Thyroid gland (tissue), 4 donors: ENCODE results near the gene TREH. TPM values are rescaled to one million over a fixed set of nuclear protein-coding genes. Genes with fewer than 3 reads are reported as not detected.
A peak's percentile ranks its signal among the peaks of the same experiment; 100 is the strongest.
"Not testable (repeated sequence)": the region's sequence is repeated elsewhere in the genome, so short reads cannot be mapped to it uniquely, and the experiment has no call there.

Experiments used
- DNase-seq, 2 donors: peaks; one replicate each; pipeline ENCODE4 v3.0.0-alpha.2; 2019
- H3K27ac ChIP-seq, 3 donors: fragments of 200-600 bp; sonication (generic); 1 replicate in 2 of 3; 2 replicates in 1 of 3; pipeline ENCODE4 v1.5.1; 2016 to 2019; ENCODE audit warnings: mild to moderate bottlenecking in 1 of 3, moderate library complexity in 1 of 3
- H3K27me3 ChIP-seq: fragments of 200-600 bp; sonication (generic); one replicate; pipeline ENCODE4 v1.5.1; 2019
- H3K36me3 ChIP-seq, 2 donors: fragments of 200-600 bp; sonication (generic); one replicate each; pipeline ENCODE4 v1.5.1; 2016 to 2019
- H3K4me1 ChIP-seq, 2 donors: fragments of 200-600 bp; sonication (generic); one replicate each; pipeline ENCODE4 v1.5.1; 2017 to 2019
- H3K4me3 ChIP-seq, 3 donors: fragments of 200-600 bp; sonication (generic); replicated peaks in 1 of 3; 1 replicate in 2 of 3; 2 replicates in 1 of 3; pipeline ENCODE4 v1.5.1; 2016; ENCODE audit warnings: mild to moderate bottlenecking in 1 of 3
- H3K9me3 ChIP-seq: fragments of 200-600 bp; sonication (generic); one replicate; pipeline ENCODE4 v1.5.1; 2017
- POLR2A ChIP-seq, 2 donors: fragments of 450-650 bp; IDR thresholded peaks; one replicate each; pipeline ENCODE4 v1.6.1; 2017; ENCODE audit warnings: antibody characterized with exemption in 2 of 2, mild to moderate bottlenecking in 2 of 2, moderate library complexity in 1 of 2
- WGBS, 2 donors: methylation state at CpG; one replicate each; pipeline ENCODE4 v1.1.5; 2017; 5-methylcytosine and 5-hydroxymethylcytosine counted together
- intact Hi-C: fragments of 100-400 bp; cut with DNase I; formaldehyde crosslinking; loops from one replicate; pipeline ENCODE4 v1.15.1; 2023
- total RNA-seq, 4 donors: library from RNA; depleted of rRNA; stranded (reverse); fragments of >200 nt; gene quantifications; one replicate each; pipeline ENCODE4 v1.2.3, GENCODE V29; 2016
- TF ChIP-seq, protein P1 (sequence below), 6 experiments: fragments of 200-600 bp in 3 of 6; fragments of 450-650 bp in 3 of 6; sonication (generic) in 3 of 6; IDR thresholded peaks; one replicate each; pipeline ENCODE4 v1.5.1; 2016 to 2019; ENCODE audit warnings: antibody characterized with exemption in 6 of 6, mild to moderate bottlenecking in 2 of 6, inconsistent platforms in 1 of 6, moderate library complexity in 1 of 6

TREH gene
- total RNA-seq, 4 donors from 2014 or later = not detected

DNA sequence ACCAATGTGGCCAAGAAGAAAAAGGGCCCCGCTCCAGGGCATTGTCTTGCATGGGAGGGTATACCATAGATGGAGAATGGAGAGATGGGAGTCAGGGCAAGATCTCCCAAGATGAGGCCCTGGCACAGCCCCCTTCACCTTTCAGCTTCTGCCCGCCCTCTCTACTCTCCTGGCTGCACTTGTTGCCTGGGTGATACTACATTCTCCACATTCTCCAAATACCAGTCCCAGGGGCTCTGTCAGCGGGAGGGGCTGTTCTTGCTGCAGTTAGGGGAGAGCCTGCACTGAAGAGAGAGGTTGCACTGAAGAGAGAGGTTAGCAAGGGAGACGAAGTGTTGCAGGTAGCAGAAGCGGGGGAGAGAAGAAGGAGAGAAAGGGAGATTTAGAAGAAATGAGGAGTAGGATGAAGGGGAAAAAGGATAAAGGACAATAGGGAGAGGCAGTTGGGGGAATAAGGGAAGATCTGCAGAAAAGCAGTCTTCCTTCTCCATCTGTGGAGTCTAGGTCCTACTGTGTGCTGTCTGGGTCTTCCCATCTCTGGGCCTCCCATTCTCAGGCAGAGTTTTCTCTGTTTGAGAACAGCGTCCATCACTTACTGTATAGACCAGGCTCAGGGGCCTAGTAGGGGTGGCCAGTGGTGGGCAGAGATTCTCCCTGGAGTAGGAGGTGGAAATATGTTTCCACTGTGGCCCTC lies 64.0 kb downstream of the TREH start:
- Histone ChIP-seq H3K9me3 (no peaks in the 10 kb centered on the region), H3K36me3 (peaks cover 0 to 6% of the 10 kb centered on the region in 2 donors), H3K27me3 (no peaks in the 10 kb centered on the region), H3K27ac (peak overlapping the region; percentile 83 to 93 (median 87)), H3K4me1 (peaks cover 34 to 92% of the 10 kb centered on the region in 2 donors), H3K4me3 (no peak overlapping the region)
- 41 to 42% methylated on average over 6 of the region's 6 CpGs for WGBS, 2 donors
- peak; percentile 92 to 94 for DNase-seq
- TF ChIP-seq, protein P1, sequence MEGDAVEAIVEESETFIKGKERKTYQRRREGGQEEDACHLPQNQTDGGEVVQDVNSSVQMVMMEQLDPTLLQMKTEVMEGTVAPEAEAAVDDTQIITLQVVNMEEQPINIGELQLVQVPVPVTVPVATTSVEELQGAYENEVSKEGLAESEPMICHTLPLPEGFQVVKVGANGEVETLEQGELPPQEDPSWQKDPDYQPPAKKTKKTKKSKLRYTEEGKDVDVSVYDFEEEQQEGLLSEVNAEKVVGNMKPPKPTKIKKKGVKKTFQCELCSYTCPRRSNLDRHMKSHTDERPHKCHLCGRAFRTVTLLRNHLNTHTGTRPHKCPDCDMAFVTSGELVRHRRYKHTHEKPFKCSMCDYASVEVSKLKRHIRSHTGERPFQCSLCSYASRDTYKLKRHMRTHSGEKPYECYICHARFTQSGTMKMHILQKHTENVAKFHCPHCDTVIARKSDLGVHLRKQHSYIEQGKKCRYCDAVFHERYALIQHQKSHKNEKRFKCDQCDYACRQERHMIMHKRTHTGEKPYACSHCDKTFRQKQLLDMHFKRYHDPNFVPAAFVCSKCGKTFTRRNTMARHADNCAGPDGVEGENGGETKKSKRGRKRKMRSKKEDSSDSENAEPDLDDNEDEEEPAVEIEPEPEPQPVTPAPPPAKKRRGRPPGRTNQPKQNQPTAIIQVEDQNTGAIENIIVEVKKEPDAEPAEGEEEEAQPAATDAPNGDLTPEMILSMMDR (IDR thresholded peaks at IDR 0.05) = no peak
- peak in 1 of 2 donors; percentile 78 for TF ChIP-seq POLR2A (IDR thresholded peaks at IDR 0.05)
- intact Hi-C loops = no loop called here

DNA sequence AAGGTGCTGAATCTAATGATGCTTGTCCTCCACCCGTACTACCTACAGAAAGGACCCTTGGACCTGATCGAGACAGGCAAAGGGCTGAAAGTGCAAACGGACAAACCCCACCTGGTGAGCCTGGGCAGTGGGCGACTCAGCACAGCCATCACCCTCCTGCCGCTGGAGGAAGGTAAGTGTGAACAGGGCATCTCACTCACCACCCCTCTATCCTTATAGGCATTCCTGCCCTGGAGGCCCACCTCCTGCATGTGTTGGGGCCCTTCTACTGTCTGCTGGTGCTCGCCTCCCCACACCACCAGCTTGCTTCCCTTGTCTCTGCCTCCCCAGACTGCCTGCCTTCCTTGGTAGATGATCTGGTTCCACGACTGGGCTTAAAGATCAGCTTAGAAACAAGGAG lies 64.9 kb downstream of the TREH start:
- 85 to 87% methylated on average over 7 of the region's 7 CpGs for WGBS, 2 donors
- TF ChIP-seq POLR2A (IDR thresholded peaks at IDR 0.05) = no peak
- TF ChIP-seq, protein P1 (IDR thresholded peaks at IDR 0.05) = no peak
- intact Hi-C loops = no loop called here
- H3K27me3 ChIP-seq = no peaks in the 10 kb centered on the region
- peaks cover 0 to 6% of the 10 kb centered on the region in 2 donors for H3K36me3 ChIP-seq
- H3K27ac ChIP-seq = peak overlapping the region; percentile 74 to 93 (median 83)
- H3K9me3 ChIP-seq = no peaks in the 10 kb centered on the region
- H3K4me3 ChIP-seq = no peak overlapping the region
- peaks cover 32 to 84% of the 10 kb centered on the region in 2 donors for H3K4me1 ChIP-seq
- peak in 1 of 2 donors; percentile 1 for DNase-seq

DNA sequence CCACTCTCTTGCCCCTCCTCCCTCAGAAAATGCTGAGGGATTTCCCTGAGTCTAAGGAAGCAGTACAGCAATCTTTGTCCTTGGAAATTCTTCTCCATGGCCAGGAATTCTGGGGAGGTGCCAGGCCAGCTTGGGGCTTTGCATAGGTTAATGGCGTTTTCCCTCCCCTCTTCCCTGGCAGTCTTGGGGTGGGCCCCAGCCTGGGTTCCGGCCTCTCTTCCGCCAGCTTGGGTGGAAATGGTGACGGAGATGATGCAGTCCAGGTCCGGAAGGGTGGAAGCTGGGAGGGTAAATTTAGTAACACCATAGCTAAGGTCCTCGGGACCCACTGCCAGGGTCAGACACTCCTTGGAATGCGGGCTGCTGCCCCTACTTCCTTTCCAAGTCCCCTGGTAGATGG lies 67.1 kb downstream of the TREH start:
- intact Hi-C loops = no loop called here
- WGBS, 2 donors = 61 to 71% methylated on average over 7 of the region's 7 CpGs

DNA sequence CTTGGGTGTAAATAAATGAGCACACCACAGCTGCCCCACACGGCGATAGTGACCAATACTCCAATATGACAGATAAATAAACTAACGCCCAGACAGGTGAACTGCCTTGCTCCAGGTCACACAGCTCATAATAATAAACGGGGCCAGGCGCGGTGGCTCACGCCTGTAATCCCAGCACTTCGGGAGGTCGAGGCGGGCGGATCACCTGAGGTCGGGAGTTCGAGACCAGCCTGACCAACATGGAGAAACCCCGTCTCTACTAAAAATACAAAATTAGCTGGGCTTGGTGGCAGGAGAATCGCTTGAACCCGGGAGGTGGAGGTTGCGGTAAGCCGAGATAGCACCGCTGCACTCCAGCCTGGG lies 68.0 kb downstream of the TREH start:
- H3K27ac ChIP-seq = peak overlapping the region in 2 of 3 donors; percentile 17 to 94

More for the DNA sequence above, 67.1 kb downstream of the TREH start:
- no peaks in the 10 kb centered on the region for H3K9me3 ChIP-seq
- no peak overlapping the region for H3K4me3 ChIP-seq
- H3K4me1 ChIP-seq = peaks cover 36 to 72% of the 10 kb centered on the region in 2 donors
- peak in 1 of 2 donors; percentile 4 for DNase-seq
- no peak for TF ChIP-seq POLR2A (IDR thresholded peaks at IDR 0.05)
- TF ChIP-seq, protein P1 (IDR thresholded peaks at IDR 0.05) = no peak
- H3K27me3 ChIP-seq = no peaks in the 10 kb centered on the region
- peaks cover 0 to 6% of the 10 kb centered on the region in 2 donors for H3K36me3 ChIP-seq
- H3K27ac ChIP-seq = peak overlapping the region in 2 of 3 donors; percentile 44 to 94

DNA sequence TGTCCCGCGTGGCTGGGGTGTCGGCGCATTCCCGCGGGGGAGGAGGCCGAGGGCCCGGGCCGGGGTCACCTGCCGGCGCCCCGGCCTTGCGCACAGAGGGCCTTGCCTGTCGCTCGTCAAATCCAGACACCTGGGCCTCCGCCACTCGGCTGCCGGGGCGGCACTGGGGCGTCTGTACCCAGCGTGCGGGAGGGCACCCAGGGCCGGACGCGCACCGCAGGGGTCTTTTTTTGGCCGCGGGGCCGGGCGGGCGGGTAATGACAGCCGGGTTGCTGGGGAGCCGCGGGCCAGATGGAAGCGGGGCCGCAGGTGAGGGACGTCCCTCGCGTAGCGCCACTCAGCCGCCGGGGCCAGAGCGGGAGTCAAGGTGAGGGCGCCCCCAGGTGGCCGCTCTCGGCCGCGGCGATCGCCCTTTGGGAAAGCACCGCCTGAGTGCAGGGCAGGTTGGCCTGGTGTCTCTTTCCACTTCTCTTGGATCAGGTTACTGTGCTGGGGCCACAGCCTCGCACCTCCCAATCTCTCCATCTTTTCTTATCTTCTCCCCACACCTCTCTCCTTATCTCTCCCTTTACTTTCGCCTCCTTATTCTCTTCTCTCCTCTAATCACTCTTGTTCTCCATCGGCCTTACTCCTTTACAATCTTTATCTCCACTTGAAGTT lies 68.5 kb downstream of the TREH start:
- Histone ChIP-seq H3K36me3 (peaks cover 0 to under 1% of the 10 kb centered on the region in 2 donors), H3K4me1 (peaks cover 27 to 62% of the 10 kb centered on the region in 2 donors), H3K27me3 (no peaks in the 10 kb centered on the region), H3K27ac (peak overlapping the region; percentile 61 to 94 (median 87)), H3K9me3 (no peaks in the 10 kb centered on the region), H3K4me3 (peak overlapping the region in 1 of 3 donors; percentile 42)
- peak; percentile 89 to 94 for DNase-seq
- no peak for TF ChIP-seq POLR2A (IDR thresholded peaks at IDR 0.05)
- TF ChIP-seq, protein P1 (IDR thresholded peaks at IDR 0.05) = peak; percentile 60 to 92 (median 81)
- 7 to 13% methylated on average over 12 to 17 of the region's 54 CpGs for WGBS, 2 donors
- intact Hi-C loops = no loop called here

More for the DNA sequence above, 68.0 kb downstream of the TREH start:
- Histone ChIP-seq H3K4me1 (peaks cover 32 to 63% of the 10 kb centered on the region in 2 donors), H3K4me3 (peak overlapping the region in 1 of 3 donors; percentile 42)
- peak in 1 of 2 donors; percentile 3 for DNase-seq
- intact Hi-C loops, H3K36me3 ChIP-seq, H3K27me3 ChIP-seq, H3K9me3 ChIP-seq: not testable (repeated sequence)
- WGBS, 2 donors = 72 to 78% methylated on average over 19 of the region's 19 CpGs
